HepG2 (cell line): ENCODE results near the gene LYPLA2. TPM values are rescaled to one million over a fixed set of nuclear protein-coding genes. Genes with fewer than 3 reads are reported as not detected.

Experiments used
- GZF1 ChIP-seq: sonication (generic); formaldehyde crosslinking; IDR thresholded peaks from 2 replicates; pipeline ENCODE4 v1.5.1; 2020; ENCODE audit warnings: mild to moderate bottlenecking, missing genetic modification reagents
- IRF2 ChIP-seq: IDR thresholded peaks from 2 replicates; pipeline ENCODE4 v1.6.1; 2018; ENCODE audit warnings: missing genetic modification reagents, missing compliant biosample characterization
- MTA1 ChIP-seq: sonication (generic); formaldehyde crosslinking; IDR thresholded peaks from 2 replicates; pipeline ENCODE4 v1.4.0; 2020; ENCODE audit warnings: missing genetic modification reagents, mild to moderate bottlenecking, borderline replicate concordance
- THAP11 ChIP-seq: IDR thresholded peaks from 2 replicates; pipeline ENCODE4 v1.6.1; 2016; ENCODE audit warnings: missing biosample characterization, missing genetic modification reagents
- YEATS4 ChIP-seq: sonication (generic); formaldehyde crosslinking; IDR thresholded peaks from 2 replicates; pipeline ENCODE4 v1.4.0; 2020; ENCODE audit warnings: missing genetic modification reagents, borderline replicate concordance
- ZIK1 ChIP-seq: sonication (generic); formaldehyde crosslinking; IDR thresholded peaks from 2 replicates; pipeline ENCODE4 v1.5.0; 2020; ENCODE audit warnings: mild to moderate bottlenecking, low read depth, missing genetic modification reagents, borderline replicate concordance
- ZNF180 ChIP-seq: sonication (generic); formaldehyde crosslinking; IDR thresholded peaks from 2 replicates; pipeline ENCODE4 v1.4.0; 2020; ENCODE audit warnings: low read depth, missing genetic modification reagents, borderline replicate concordance
- ZNF563 ChIP-seq: sonication (generic); formaldehyde crosslinking; IDR thresholded peaks from 2 replicates; pipeline ENCODE4 v1.8.0; 2022; ENCODE audit warnings: mild to moderate bottlenecking, moderate library complexity, missing genetic modification reagents
- ZNF766 ChIP-seq: sonication (generic); formaldehyde crosslinking; IDR thresholded peaks from 2 replicates; pipeline ENCODE4 v1.5.0; 2020; ENCODE audit warnings: missing genetic modification reagents, borderline replicate concordance
- polyA plus RNA-seq, 8 experiments: library from polyadenylated mRNA; depleted of rRNA in 3 of 8; stranded (reverse) in 7 of 8; unstranded in 1 of 8; fragments of >200 nt; fragmentation: Illumina TruSeq in 4 of 8; extraction: Trizol in 4 of 8; gene quantifications; 2 replicates each; pipeline versions ENCODE4 v1.2.1 to v1.2.3, GENCODE V29; 2011 to 2016; ENCODE audit warnings: low read depth in 4 of 8, missing spikeins in 1 of 8, mixed read lengths in 1 of 8; ENCODE audit not compliant: insufficient read depth in 1 of 8
- total RNA-seq, 5 experiments: library from RNA; depleted of rRNA; stranded (reverse); fragments of >200 nt; fragmentation: Illumina TruSeq; extraction: Trizol; gene quantifications; 2 replicates each; pipeline ENCODE4 v1.2.3, GENCODE V29; 2016; ENCODE audit warnings: low read depth in 1 of 5
- TF ChIP-seq, protein P1 (sequence below): IDR thresholded peaks from 2 replicates; pipeline ENCODE4 v1.4.0; 2020; ENCODE audit warnings: mild to moderate bottlenecking, missing genetic modification reagents
- TF ChIP-seq, protein P2 (sequence below): sonication (generic); formaldehyde crosslinking; IDR thresholded peaks from 2 replicates; pipeline ENCODE4 v1.4.0; 2020; ENCODE audit warnings: missing genetic modification reagents
- TF ChIP-seq, protein P3 (sequence below): sonication (generic); formaldehyde crosslinking; IDR thresholded peaks from 2 replicates; pipeline ENCODE4 v1.4.0; 2020; ENCODE audit warnings: missing genetic modification reagents, borderline replicate concordance
- TF ChIP-seq, protein P4 (sequence below): sonication (generic); formaldehyde crosslinking; IDR thresholded peaks from 2 replicates; pipeline ENCODE4 v1.4.0; 2020; ENCODE audit warnings: low read depth, missing genetic modification reagents
- TF ChIP-seq, protein P5 (sequence below): sonication (generic); formaldehyde crosslinking; IDR thresholded peaks from 2 replicates; pipeline ENCODE4 v1.5.0; 2020; ENCODE audit warnings: missing genetic modification reagents

LYPLA2 gene
- total and polyA plus RNA-seq, 2 of the 13 experiments (the other 11 are each of a cell fraction or from before 2014, with no cell fraction given) = 72.1 to 73.2 TPM

DNA sequence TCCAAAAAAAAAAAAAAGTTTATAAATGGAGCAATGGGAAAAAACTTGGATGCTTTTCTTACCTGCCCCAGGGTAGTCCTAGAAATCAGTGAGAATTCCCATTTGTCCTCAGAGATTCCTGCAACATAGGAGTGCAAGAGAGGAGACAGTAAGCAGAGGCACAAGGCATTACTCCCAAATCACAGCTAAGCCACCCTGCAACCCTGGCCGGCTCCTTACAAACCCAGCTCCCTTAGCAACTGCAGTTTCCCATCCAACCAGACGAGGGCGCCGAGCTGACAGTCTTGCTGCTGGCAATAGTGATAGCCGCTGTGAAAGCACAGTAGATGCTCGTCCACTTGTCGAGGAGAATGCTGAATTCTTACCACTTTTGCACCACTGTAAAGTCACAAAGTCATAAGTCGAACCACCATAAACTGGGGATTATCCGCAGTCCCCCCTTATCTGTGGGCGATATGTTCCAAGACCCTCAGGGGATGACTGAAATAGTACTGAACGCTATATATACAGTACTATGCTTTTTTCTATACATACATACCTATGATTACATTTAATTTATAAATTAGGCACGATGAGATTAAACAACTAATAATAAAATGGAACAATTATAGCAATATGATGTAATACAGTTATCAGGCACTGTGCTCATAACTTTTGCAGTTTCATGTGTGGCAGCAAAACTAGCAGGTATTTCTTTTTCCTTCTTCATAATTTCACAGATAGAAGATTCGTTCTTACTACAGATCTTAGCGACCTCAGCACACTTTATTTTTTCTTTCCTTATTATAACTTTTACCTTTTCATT, 18.7 kb upstream of the LYPLA2 start (continued):
- TF ChIP-seq, protein P1, sequence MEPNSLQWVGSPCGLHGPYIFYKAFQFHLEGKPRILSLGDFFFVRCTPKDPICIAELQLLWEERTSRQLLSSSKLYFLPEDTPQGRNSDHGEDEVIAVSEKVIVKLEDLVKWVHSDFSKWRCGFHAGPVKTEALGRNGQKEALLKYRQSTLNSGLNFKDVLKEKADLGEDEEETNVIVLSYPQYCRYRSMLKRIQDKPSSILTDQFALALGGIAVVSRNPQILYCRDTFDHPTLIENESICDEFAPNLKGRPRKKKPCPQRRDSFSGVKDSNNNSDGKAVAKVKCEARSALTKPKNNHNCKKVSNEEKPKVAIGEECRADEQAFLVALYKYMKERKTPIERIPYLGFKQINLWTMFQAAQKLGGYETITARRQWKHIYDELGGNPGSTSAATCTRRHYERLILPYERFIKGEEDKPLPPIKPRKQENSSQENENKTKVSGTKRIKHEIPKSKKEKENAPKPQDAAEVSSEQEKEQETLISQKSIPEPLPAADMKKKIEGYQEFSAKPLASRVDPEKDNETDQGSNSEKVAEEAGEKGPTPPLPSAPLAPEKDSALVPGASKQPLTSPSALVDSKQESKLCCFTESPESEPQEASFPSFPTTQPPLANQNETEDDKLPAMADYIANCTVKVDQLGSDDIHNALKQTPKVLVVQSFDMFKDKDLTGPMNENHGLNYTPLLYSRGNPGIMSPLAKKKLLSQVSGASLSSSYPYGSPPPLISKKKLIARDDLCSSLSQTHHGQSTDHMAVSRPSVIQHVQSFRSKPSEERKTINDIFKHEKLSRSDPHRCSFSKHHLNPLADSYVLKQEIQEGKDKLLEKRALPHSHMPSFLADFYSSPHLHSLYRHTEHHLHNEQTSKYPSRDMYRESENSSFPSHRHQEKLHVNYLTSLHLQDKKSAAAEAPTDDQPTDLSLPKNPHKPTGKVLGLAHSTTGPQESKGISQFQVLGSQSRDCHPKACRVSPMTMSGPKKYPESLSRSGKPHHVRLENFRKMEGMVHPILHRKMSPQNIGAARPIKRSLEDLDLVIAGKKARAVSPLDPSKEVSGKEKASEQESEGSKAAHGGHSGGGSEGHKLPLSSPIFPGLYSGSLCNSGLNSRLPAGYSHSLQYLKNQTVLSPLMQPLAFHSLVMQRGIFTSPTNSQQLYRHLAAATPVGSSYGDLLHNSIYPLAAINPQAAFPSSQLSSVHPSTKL = 0 out of 2 replicates have a peak, but pooled peaks have one; percentile 30
- TF ChIP-seq YEATS4 (CRISPR knock-in tag) = no peak
- TF ChIP-seq IRF2 (CRISPR knock-in tag) = no peak
- TF ChIP-seq THAP11 = 0 out of 2 replicates have a peak, but pooled peaks have one; percentile 23
- TF ChIP-seq ZNF180 (CRISPR knock-in tag) = no peak
- no peak for TF ChIP-seq ZNF766 (CRISPR knock-in tag)
- TF ChIP-seq, protein P2, sequence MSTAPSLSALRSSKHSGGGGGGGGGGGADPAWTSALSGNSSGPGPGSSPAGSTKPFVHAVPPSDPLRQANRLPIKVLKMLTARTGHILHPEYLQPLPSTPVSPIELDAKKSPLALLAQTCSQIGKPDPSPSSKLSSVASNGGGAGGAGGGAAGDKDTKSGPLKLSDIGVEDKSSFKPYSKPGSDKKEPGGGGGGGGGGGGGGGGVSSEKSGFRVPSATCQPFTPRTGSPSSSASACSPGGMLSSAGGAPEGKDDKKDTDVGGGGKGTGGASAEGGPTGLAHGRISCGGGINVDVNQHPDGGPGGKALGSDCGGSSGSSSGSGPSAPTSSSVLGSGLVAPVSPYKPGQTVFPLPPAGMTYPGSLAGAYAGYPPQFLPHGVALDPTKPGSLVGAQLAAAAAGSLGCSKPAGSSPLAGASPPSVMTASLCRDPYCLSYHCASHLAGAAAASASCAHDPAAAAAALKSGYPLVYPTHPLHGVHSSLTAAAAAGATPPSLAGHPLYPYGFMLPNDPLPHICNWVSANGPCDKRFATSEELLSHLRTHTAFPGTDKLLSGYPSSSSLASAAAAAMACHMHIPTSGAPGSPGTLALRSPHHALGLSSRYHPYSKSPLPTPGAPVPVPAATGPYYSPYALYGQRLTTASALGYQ (CRISPR knock-in tag) = no peak
- no peak for TF ChIP-seq ZIK1 (CRISPR knock-in tag)
- no peak for TF ChIP-seq GZF1 (CRISPR knock-in tag)
- TF ChIP-seq MTA1 (CRISPR knock-in tag) = no peak
- TF ChIP-seq ZNF563 (CRISPR knock-in tag) = no peak
- TF ChIP-seq, protein P3, sequence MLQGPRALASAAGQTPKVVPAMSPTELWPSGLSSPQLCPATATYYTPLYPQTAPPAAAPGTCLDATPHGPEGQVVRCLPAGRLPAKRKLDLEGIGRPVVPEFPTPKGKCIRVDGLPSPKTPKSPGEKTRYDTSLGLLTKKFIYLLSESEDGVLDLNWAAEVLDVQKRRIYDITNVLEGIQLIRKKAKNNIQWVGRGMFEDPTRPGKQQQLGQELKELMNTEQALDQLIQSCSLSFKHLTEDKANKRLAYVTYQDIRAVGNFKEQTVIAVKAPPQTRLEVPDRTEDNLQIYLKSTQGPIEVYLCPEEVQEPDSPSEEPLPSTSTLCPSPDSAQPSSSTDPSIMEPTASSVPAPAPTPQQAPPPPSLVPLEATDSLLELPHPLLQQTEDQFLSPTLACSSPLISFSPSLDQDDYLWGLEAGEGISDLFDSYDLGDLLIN (CRISPR knock-in tag) = no peak
- TF ChIP-seq, protein P4, sequence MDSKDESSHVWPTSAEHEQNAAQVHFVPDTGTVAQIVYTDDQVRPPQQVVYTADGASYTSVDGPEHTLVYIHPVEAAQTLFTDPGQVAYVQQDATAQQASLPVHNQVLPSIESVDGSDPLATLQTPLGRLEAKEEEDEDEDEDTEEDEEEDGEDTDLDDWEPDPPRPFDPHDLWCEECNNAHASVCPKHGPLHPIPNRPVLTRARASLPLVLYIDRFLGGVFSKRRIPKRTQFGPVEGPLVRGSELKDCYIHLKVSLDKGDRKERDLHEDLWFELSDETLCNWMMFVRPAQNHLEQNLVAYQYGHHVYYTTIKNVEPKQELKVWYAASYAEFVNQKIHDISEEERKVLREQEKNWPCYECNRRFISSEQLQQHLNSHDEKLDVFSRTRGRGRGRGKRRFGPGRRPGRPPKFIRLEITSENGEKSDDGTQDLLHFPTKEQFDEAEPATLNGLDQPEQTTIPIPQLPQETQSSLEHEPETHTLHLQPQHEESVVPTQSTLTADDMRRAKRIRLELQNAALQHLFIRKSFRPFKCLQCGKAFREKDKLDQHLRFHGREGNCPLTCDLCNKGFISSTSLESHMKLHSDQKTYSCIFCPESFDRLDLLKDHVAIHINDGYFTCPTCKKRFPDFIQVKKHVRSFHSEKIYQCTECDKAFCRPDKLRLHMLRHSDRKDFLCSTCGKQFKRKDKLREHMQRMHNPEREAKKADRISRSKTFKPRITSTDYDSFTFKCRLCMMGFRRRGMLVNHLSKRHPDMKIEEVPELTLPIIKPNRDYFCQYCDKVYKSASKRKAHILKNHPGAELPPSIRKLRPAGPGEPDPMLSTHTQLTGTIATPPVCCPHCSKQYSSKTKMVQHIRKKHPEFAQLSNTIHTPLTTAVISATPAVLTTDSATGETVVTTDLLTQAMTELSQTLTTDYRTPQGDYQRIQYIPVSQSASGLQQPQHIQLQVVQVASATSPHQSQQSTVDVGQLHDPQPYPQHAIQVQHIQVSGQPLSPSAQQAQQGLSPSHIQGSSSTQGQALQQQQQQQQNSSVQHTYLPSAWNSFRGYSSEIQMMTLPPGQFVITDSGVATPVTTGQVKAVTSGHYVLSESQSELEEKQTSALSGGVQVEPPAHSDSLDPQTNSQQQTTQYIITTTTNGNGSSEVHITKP (CRISPR knock-in tag) = no peak
- TF ChIP-seq, protein P5, sequence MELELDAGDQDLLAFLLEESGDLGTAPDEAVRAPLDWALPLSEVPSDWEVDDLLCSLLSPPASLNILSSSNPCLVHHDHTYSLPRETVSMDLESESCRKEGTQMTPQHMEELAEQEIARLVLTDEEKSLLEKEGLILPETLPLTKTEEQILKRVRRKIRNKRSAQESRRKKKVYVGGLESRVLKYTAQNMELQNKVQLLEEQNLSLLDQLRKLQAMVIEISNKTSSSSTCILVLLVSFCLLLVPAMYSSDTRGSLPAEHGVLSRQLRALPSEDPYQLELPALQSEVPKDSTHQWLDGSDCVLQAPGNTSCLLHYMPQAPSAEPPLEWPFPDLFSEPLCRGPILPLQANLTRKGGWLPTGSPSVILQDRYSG = no peak
